Dedifferentiated amniotic fluid mesenchymal stem cell (primary cell): ENCODE results near the gene RIN3.
"Not testable (repeated sequence)": the region's sequence is repeated elsewhere in the genome, so short reads cannot be mapped to it uniquely, and the experiment has no call there.

Source experiments
- DNase-seq: peaks from one replicate; pipeline ENCODE4 v3.0.0-alpha.2; 2016; ENCODE audit errors: extremely low spot score

The RIN3 gene

GRCh38 chr14:92663049-92663448 is 149.5 kb downstream of the RIN3 start:
- DNase-seq: no peak

DNA sequence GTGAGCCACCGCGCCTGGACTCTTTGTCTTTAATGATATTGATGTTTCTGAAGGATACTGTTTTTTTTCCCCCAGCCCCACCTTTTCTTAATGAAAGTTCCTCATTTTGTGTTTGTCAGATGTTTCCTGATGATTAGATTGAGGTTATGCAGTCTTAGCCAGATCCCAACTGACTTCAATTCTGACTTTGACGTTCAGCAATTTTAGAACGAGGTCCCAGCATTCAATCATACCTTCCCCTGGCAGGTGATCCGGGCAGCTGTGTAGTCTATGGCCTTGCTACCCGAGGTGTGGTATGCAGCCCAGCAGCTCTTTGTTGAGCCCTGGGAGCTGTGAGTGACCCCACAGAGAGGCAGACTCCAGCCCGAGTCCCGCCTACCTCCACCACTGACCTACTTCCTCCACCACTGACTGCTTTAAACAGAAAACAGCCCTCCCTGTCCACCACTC is 152.1 kb downstream of the RIN3 start:
- DNase-seq: no peak

GRCh38 chr14:92666251-92666650 is 152.7 kb downstream of the RIN3 start:
- no peak for DNase-seq

DNA sequence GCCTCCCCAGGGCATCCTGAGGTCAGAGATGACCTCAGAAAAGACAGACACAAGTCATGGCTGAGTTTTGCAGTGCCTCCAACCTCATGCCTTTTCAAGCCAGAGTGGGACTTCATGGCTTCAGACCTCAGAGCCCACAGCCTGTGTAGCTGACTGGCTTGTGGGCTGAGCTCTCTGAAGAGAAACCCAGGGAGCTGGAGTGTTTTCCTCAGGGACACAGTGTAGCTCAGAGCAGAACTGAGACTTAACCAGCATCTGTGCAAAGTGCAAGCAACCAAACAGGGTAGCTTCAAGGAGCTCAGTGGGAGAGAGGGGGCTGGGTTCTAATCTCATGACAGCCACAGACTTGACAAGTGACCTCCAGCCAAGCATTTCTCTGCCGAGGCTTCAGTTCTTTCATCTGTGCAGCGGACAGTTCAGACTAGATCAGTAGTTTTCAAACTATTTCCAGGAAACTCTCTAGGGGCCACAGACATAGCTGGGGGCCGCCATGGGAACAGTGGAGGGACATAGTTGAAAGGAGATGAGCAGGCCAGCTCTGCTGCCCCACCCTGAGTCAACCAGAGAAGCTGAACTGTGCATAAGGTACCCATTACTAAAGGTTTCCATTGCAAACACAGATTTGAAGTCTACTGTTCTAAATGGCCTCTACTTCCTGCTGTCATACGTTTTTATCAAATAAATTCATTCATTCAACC is 154.8 kb downstream of the RIN3 start:
- DNase-seq: no peak

- peak; percentile 78 for DNase-seq
Observed at GRCh38 chr14:92670160-92670559, 156.6 kb downstream of the RIN3 start.

GRCh38 chr14:92670643-92671366 is 157.2 kb downstream of the RIN3 start:
- no peak for DNase-seq

- no peak for DNase-seq
Observed at GRCh38 chr14:92673601-92674150, 160.1 kb downstream of the RIN3 start.

DNA sequence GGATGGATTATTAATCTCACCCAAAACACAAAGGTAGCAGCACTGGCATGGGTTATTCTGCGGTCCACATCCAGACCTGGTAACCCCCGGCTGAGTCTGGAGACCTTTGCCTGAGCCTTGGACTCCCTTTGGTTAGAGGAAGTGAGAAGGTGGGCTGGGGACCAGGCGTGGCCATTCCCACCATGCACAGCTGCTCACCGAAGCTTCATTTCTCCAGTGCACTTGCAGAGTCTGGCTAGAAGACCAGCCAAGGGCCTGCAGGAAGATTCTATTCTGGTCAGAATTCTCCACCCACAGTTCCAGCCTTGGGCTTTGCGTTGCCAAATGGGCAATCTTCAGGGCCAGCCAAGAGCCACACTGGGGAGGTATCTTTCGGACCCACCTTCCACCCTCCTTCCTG is 161.8 kb downstream of the RIN3 start:
- no peak for DNase-seq

DNA sequence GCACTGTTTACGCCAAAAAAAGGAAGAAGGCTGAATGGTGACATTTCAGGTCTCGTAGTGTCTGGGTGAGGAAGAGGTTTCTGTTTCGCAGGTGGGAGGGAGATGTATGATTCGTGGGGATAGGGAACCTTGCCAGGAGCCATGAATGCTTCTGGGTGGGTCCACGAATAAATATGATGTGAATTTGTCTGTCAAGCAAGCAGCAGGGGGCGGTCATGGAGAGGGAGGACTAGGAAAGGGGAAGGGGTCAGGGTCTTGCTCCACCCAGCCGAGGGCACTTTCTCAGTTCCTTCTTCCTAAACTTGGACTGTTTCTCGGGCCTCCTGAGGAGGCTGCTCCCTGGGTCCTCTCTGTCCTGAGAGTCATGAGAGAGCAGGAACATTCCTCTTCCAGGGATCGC is 162.4 kb downstream of the RIN3 start:
- no peak for DNase-seq

- no peak for DNase-seq
Observed at GRCh38 chr14:92676403-92677086, 163.0 kb downstream of the RIN3 start.

GRCh38 chr14:92677087-92677668 is 163.6 kb downstream of the RIN3 start:
- DNase-seq: no peak

DNA sequence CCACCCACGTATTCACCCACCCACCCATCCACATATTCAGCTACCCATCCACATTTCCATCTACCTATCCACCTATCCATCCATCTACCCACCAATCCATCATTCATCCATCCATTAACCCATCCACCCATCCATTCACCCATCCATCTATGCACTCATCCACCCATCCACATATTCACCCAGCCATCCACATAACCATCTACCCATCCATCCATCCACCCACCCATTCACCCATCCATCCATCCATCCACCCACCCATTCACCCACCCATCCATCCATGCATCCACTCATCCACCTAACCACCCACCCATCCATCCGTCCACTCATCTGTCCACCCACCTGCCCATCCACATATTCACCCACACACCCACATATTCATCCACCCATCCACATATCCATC is 164.4 kb downstream of the RIN3 start:
- DNase-seq: no peak

DNA sequence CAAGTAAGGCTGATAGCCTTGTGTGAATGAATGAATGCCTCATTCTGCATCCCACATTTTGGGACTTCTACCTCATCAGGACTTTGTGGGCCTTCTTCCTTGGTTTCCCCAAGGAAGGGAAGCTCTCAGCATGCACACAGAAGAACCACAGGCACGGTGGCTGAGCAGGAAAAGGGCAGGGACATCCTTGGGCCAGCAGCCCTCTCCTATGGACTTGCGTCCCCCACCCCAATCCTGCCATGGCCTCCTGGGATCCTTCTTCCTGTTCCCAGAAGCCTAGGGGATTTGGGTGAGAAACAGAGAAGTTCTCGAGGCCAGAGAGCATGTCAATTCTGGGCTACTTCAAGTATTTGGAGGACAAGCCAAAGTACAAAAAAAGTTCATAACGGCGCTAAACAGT is 165.2 kb downstream of the RIN3 start:
- DNase-seq: no peak

DNA sequence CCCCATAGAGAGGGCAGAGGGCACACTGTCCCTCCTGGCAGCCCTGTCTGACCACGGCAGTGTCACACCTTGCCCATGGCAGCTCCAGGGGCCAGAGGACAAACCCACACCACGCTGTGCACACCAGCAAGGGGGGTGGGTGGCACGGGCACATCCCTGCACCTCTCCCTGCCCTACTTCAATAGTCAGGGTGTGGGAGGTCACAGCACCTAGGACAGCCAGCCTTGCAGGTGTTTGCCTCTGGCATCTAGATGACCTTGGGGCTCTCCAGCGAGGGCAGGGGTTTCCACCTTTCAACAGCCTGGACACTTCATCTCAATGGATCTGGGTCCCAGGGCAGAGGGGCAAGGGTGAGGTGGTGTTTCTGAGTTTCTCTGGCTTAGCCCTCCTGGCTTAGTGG is 165.7 kb downstream of the RIN3 start:
- no peak for DNase-seq

GRCh38 chr14:92680330-92680729 is 166.7 kb downstream of the RIN3 start:
- not testable (repeated sequence) for DNase-seq

- DNase-seq: peak; percentile 49
Observed at GRCh38 chr14:92680781-92681650, 167.4 kb downstream of the RIN3 start.

DNA sequence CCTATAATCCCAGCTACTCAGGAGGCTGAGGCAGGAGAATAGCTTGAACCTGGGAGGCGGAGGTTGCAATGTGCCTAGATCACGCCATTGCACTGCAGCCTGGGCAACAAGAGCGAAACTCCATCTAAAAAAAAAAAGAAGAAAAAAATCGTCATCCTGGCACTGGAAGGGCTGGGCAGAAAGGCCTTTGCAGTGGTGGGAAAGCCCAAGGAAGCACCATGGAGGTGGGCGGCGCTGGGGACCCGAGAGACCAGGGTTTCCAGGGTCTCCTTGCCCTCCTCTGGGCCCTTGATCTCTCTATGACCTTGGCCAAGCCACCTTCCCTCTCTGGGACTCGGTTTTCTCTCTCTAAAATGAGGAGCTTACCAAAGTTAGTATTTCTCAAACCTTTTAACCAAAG is 169.5 kb downstream of the RIN3 start:
- no peak for DNase-seq

GRCh38 chr14:92684801-92685560 is 171.4 kb downstream of the RIN3 start:
- DNase-seq: no peak

DNA sequence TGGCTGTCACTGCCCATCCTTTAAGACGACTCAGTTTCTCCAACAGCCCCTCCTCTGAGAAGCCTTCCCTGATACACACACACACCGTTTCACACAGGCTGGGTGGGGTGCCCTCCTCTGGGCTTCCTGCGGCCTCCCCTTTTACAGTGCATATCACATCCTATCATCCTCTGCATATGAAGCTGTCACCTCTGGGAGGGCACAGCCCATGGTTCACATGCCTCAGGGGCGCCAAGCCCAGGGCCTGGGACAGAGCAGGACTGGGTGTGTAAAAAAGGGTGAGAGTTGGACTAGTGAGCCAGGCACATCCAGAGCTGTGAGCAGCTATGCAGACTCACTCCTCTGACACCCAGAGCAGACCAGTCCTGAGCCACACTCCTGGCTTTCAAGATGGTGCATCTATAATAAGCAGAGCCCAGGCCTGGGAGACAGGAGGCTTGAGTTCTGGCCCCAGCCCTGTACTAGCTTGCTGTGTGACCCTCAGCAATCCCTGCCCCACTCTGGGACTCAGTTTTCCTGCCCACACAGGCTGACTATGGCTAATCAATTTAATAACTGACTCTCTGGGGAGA is 172.3 kb downstream of the RIN3 start:
- DNase-seq: no peak

DNA sequence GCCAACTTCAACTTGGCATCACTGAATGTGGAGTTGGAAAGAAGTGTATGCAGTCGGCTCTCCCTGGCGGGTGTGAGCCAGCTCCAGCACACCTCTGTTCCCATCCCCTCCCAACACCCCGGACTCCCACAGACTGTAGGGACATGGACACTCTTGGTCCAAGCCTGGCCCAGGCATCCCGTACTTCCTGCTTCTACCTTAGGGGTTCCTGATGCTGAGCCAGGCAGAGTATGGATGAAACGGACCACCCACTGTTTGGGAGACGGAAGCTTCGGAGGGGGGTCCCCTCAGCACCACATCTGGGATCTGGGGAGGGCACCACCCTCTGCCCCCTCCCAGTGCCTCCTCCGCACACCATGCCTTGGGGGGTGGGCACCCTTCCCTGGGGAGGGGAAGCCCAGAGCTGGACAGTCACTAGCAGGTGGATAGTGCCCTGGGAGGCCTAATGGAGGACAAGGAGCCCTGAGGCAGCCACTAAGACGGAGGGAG is 172.9 kb downstream of the RIN3 start:
- no peak for DNase-seq
